SK-N-MC (cell line): ENCODE results near the gene IQGAP1.

ENCODE experiments used
- EZH2 ChIP-seq: fragments of 200-600 bp; sonication (generic); IDR thresholded peaks from one replicate; pipeline ENCODE4 v1.6.1; 2017; ENCODE audit warnings: antibody characterized with exemption
- POLR2AphosphoS5 ChIP-seq: IDR thresholded peaks from 2 replicates; pipeline ENCODE4 v1.6.1; 2012; ENCODE audit warnings: mild to moderate bottlenecking, low read depth, low read length, borderline replicate concordance

- TF ChIP-seq POLR2AphosphoS5: no peak
- no peak for TF ChIP-seq EZH2
Observed at GRCh38 chr15:90362936-90363212, 25.2 kb upstream of the IQGAP1 start.
